Measurements from ENCODE around the gene JMJD1C.

JMJD1C gene

DNA sequence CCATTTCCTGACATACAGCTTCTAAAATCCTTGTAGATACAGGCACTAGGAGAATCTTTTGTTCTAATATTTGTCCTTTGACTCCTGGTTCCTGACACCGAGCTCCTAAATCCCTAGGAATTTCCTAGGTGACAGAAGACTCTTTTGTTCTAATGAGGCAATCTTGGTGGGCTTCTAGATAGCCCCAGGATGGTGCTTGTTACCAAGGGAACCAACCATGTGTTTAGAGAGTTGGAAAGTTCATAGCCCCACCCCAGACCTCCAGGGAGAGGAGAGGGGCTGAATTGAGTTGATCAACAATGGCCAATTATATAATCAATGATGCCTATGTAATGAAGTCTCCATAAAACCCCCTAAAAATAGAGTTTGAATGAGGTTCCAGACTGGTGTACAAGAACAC is 145.1 kb downstream of the JMJD1C start:
- DNase-seq (ENCODE audit: low read depth) = no peak
- H3K4me3 ChIP-seq (ENCODE audit: low read length) = no peak overlapping the region
- TF ChIP-seq, protein P1, sequence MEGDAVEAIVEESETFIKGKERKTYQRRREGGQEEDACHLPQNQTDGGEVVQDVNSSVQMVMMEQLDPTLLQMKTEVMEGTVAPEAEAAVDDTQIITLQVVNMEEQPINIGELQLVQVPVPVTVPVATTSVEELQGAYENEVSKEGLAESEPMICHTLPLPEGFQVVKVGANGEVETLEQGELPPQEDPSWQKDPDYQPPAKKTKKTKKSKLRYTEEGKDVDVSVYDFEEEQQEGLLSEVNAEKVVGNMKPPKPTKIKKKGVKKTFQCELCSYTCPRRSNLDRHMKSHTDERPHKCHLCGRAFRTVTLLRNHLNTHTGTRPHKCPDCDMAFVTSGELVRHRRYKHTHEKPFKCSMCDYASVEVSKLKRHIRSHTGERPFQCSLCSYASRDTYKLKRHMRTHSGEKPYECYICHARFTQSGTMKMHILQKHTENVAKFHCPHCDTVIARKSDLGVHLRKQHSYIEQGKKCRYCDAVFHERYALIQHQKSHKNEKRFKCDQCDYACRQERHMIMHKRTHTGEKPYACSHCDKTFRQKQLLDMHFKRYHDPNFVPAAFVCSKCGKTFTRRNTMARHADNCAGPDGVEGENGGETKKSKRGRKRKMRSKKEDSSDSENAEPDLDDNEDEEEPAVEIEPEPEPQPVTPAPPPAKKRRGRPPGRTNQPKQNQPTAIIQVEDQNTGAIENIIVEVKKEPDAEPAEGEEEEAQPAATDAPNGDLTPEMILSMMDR (conservative IDR thresholded peaks at IDR 0.05; ENCODE audit: low read depth, low read length) = no peak

DNA sequence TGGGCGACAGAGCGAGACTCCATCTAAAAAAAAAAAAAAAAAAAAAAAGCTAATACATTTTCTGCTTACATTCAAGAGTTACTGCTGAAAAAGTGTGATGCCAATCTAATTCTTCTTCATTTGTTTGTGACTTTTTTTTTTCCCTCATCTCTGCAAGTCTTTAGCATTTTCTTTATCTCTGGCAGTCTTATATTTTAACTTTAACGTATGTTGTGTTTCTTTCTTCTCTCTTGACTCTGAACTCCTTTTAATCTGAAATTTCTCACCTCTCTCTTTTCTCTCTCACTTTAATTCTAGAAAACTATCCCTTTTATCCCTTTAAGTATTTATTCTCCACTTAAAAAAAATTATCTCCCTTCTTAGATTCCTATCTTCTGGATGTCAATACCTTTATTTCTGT is 146.5 kb downstream of the JMJD1C start:
- TF ChIP-seq, protein P1 (conservative IDR thresholded peaks at IDR 0.05; ENCODE audit: low read depth, low read length) = no peak
- DNase-seq (ENCODE audit: low read depth) = no peak
- no peak overlapping the region for H3K4me3 ChIP-seq (ENCODE audit: low read length)

DNA sequence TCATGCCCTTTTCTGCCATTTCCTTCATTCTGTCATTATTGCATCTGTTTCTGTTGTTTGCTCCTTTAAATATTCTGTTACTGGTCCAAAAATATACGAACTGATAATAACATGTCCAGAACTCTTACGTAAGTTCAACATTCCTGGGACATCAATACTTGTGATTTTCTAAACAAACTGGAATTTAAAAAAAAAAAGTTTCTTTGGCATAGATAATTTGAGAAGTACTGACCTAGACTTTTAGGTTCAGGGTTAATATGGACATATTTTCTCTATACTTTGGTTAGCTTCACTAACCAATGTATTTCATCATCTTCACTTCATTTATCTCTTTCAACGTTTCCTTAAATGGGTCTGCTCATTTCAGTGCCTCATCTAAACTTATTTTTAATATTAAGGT is 147.3 kb downstream of the JMJD1C start:
- DNase-seq (ENCODE audit: low read depth) = no peak
- no peak overlapping the region for H3K4me3 ChIP-seq (ENCODE audit: low read length)
- TF ChIP-seq, protein P1 (conservative IDR thresholded peaks at IDR 0.05; ENCODE audit: low read depth, low read length) = no peak

DNA sequence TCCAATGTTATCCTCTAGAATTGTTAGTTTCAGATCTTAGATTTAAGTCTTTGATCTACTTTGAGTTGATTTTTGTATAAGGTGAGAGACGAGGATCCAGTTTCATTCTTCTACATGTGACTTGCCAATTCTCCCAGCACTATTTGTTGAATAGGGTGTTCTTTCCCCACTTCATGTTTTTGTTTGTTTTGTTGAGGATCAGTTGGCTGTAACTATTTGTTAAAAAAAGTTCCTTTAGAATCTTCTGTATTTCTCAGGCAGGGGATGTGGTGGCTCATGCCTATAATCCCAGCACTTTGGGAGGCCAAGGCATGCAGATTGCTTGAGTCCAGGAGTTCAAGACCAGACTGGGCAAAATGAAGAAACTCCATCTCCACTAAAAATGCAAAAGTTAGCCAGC is 151.8 kb downstream of the JMJD1C start:
- no peak overlapping the region for H3K4me3 ChIP-seq (ENCODE audit: low read length)

DNA sequence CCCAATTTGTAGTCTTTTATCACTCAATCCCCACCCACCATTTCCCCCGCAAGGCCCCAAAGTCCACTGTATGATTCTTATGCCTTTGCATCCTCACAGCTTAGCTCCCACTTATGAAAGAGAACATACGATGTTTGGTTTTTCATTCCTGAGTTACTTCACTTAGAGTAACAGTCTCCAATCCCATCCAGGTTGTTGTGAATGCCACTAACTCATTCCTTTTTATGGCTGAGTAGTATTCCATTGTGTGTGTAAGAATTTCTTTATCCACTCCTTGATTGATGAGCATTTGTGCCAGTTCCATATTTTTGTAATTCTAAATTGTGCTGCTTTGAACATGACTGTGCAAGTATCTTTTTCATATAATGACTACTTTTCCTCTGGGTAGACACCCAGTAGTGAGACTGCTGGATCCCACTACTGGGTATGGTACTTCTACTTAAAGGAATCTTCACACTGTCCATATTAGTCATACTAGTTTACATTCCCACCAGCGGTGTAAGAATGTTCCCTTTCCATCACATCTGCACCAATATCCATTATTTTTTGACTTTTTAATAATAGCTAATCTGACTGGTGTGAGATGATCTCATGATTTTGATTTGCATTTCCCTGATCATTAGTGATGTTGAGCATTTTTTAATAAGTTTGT is 152.6 kb downstream of the JMJD1C start:
- no peak overlapping the region for H3K4me3 ChIP-seq (ENCODE audit: low read length)
- DNase-seq (ENCODE audit: low read depth) = no peak
- TF ChIP-seq, protein P1 (conservative IDR thresholded peaks at IDR 0.05; ENCODE audit: low read depth, low read length) = no peak

More for the DNA sequence above, 151.8 kb downstream of the JMJD1C start:
- TF ChIP-seq, protein P1 (conservative IDR thresholded peaks at IDR 0.05; ENCODE audit: low read depth, low read length) = no peak
- DNase-seq (ENCODE audit: low read depth) = no peak

DNA sequence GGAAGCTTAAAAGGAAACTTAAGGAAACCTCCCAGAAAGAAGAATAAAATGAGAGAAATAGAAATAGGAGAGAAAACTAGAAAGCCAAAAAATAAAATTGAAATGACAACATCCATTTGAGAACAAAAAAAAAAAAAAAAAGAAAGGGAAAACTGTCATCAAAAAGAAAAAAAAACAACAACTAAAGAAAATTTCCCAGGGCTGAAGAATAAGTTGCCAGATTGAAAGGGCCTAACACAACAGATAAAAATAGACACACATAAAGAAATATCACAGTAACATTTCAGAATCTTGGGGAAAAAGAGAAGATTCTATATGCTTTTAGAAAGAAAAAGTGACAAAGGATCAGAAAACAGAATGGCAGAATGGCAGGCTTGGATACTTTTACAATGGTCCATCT is 157.1 kb downstream of the JMJD1C start:
- no peak for DNase-seq (ENCODE audit: low read depth)
- TF ChIP-seq, protein P1 (conservative IDR thresholded peaks at IDR 0.05; ENCODE audit: low read depth, low read length) = no peak
- no peak overlapping the region for H3K4me3 ChIP-seq (ENCODE audit: low read length)

DNA sequence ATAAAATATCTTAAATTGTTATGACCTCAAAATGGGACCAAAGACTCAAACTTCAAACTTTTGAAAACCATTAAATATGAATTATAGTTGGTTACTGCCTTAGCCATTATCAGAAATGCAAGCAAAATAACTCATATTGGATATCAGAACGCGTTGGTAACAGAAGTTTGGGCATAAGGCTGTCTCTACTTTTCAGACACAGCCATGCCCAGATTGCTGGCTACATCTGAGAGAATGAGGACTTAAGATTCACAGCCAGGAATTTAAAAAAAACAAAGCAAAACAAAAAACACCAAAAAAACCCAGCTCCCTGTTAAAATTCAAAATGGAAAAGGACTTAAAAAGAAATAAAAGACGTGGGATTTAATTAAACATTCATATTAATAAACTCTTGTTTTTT is 161.6 kb downstream of the JMJD1C start:
- TF ChIP-seq, protein P1 (conservative IDR thresholded peaks at IDR 0.05; ENCODE audit: low read depth, low read length) = no peak
- no peak for DNase-seq (ENCODE audit: low read depth)
- no peak overlapping the region for H3K4me3 ChIP-seq (ENCODE audit: low read length)

Data from retinal pigment epithelial cell (primary cell).